ENCODE results near the gene TRO. TPM values are rescaled to one million over a fixed set of nuclear protein-coding genes. Genes with fewer than 3 reads are reported as not detected.

TRO gene
- total and polyA plus RNA-seq, 11 donors = 1.0 to 6.2 (median 2.5) TPM

DNA sequence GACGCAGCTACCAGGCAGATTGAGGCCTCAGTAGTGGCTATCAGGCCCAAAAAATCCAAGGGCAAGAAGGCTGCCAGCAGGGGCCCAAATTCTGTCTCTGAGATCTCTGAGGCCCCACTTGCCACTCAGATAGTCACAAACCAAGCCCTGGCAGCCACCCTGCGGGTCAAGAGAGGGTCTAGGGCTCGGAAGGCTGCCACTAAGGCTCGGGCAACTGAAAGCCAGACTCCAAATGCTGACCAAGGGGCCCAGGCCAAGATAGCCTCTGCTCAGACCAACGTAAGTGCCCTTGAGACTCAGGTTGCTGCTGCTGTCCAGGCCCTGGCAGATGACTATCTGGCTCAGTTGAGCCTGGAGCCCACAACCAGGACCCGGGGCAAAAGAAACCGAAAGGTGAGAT, 2.8 kb downstream of the TRO start:
- WGBS, 4 donors = 73 to 97% (median 88%) methylated on average over 4 to 7 of the region's 7 CpGs

DNA sequence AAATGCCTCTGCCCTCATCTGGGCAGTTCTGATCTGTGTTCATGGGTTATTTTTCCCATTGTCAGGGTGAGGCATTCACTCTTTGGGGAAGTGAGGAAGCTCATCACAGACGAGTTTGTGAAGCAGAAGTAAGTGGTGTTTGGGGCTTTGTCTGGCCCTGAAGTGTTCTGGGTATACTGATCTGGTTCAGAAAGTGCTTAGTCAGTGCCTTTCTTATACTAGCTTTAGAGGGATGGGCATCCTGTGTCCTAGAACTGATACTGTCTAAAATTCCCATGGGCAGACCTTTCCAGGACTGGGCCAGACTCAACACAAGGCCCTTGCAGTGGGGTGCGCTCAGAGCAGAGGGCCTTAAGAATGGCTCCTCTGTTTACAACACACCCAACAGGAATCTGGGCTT, 6.4 kb downstream of the TRO start:
- Histone ChIP-seq H3K4me1 (peaks cover 0 to 5% (median 0%) of the 10 kb centered on the region in 12 donors), H3K36me3 (peaks cover 0 to 7% (median 0%) of the 10 kb centered on the region in 9 donors), H3K27me3 (no peaks in the 10 kb centered on the region), H3K9me3 (peaks cover 0 to 4% (median 0%) of the 10 kb centered on the region in 12 donors), H3K4me3 (no peak overlapping the region), H3K27ac (no peak overlapping the region)
- intact Hi-C loops (cut with DNase I) = no loop called here
- 61 to 84% (median 73%) methylated on average over 2 of the region's 2 CpGs for WGBS, 4 donors
- DNase-seq = no peak
- no peak for ATAC-seq
- TF ChIP-seq, protein P1, sequence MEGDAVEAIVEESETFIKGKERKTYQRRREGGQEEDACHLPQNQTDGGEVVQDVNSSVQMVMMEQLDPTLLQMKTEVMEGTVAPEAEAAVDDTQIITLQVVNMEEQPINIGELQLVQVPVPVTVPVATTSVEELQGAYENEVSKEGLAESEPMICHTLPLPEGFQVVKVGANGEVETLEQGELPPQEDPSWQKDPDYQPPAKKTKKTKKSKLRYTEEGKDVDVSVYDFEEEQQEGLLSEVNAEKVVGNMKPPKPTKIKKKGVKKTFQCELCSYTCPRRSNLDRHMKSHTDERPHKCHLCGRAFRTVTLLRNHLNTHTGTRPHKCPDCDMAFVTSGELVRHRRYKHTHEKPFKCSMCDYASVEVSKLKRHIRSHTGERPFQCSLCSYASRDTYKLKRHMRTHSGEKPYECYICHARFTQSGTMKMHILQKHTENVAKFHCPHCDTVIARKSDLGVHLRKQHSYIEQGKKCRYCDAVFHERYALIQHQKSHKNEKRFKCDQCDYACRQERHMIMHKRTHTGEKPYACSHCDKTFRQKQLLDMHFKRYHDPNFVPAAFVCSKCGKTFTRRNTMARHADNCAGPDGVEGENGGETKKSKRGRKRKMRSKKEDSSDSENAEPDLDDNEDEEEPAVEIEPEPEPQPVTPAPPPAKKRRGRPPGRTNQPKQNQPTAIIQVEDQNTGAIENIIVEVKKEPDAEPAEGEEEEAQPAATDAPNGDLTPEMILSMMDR (IDR thresholded peaks at IDR 0.05) = no peak
- no peak for TF ChIP-seq POLR2A (IDR thresholded peaks at IDR 0.05)

More for the DNA sequence above, 2.8 kb downstream of the TRO start:
- Histone ChIP-seq H3K4me3 (no peak overlapping the region), H3K36me3 (no peaks in the 10 kb centered on the region), H3K27ac (no peak overlapping the region), H3K9me3 (peaks cover 0 to 4% (median 0%) of the 10 kb centered on the region in 12 donors), H3K27me3 (peaks cover 0 to 6% (median 0%) of the 10 kb centered on the region in 9 donors), H3K4me1 (peaks cover 0 to 5% (median 0%) of the 10 kb centered on the region in 12 donors)
- ATAC-seq = no peak
- TF ChIP-seq, protein P1 (IDR thresholded peaks at IDR 0.05) = no peak
- TF ChIP-seq POLR2A (IDR thresholded peaks at IDR 0.05) = no peak
- intact Hi-C loops (cut with DNase I) = no loop called here
- no peak for DNase-seq

DNA sequence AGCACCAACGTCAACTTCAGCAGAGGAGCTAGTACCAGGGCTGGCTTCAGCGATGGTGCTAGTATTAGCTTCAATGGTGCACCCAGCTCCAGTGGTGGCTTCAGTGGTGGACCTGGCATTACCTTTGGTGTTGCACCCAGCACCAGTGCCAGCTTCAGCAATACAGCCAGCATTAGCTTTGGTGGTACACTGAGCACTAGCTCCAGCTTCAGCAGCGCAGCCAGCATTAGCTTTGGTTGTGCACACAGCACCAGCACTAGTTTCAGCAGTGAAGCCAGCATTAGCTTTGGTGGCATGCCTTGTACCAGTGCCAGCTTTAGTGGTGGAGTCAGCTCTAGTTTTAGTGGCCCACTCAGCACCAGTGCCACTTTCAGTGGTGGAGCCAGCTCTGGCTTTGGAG, 8.3 kb downstream of the TRO start:
- peaks cover 0 to 7% (median 0%) of the 10 kb centered on the region in 9 donors for H3K36me3 ChIP-seq

DNA sequence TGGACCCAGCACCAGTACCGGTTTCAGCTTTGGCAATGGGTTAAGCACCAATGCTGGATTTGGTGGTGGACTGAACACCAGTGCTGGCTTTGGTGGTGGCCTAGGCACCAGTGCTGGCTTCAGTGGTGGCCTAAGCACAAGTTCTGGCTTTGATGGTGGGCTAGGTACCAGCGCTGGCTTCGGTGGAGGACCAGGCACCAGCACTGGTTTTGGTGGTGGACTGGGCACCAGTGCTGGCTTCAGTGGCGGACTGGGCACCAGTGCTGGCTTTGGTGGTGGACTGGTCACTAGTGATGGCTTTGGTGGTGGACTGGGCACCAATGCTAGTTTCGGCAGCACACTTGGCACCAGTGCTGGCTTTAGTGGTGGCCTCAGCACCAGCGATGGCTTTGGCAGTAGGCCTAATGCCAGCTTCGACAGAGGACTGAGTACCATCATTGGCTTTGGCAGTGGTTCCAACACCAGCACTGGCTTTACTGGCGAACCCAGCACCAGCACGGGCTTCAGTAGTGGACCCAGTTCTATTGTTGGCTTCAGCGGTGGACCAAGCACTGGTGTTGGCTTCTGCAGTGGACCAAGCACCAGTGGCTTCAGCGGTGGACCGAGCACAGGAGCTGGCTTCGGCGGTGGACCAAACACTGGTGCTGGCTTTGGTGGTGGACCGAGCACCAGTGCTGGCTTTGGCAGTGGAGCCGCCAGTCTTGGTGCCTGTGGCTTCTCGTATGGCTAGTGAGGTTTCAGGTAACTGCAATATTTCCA, 9.8 kb downstream of the TRO start:
- WGBS, 4 donors = 74 to 97% (median 92%) methylated on average over 9 to 17 of the region's 17 CpGs
- H3K9me3 ChIP-seq = peaks cover 0 to 4% (median 0%) of the 10 kb centered on the region in 12 donors
- ATAC-seq (no peak), DNase-seq (no peak)
- H3K4me3 ChIP-seq = no peak overlapping the region
- no peaks in the 10 kb centered on the region for H3K4me1 ChIP-seq
- H3K27me3 ChIP-seq = no peaks in the 10 kb centered on the region
- TF ChIP-seq, protein P1 (IDR thresholded peaks at IDR 0.05) = no peak
- TF ChIP-seq POLR2A (IDR thresholded peaks at IDR 0.05) = no peak
- H3K27ac ChIP-seq = no peak overlapping the region
- peaks cover 0 to 7% (median 0%) of the 10 kb centered on the region in 9 donors for H3K36me3 ChIP-seq
- intact Hi-C loops (cut with DNase I) = no loop called here

More for the DNA sequence above, 8.3 kb downstream of the TRO start:
- Histone ChIP-seq H3K27ac (no peak overlapping the region), H3K4me3 (no peak overlapping the region), H3K27me3 (no peaks in the 10 kb centered on the region), H3K9me3 (peaks cover 0 to 4% (median 0%) of the 10 kb centered on the region in 12 donors), H3K4me1 (no peaks in the 10 kb centered on the region)
- TF ChIP-seq, protein P1 (IDR thresholded peaks at IDR 0.05) = no peak
- intact Hi-C loops (cut with DNase I) = no loop called here
- DNase-seq (no peak), ATAC-seq (no peak)
- 93 to 100% (median 95%) methylated on average over 3 of the region's 3 CpGs for WGBS, 4 donors
